Glutamatergic neuron (in vitro differentiated cells): ENCODE measurements around the gene PDE6A. TPM values are rescaled to one million over a fixed set of nuclear protein-coding genes. Genes with fewer than 3 reads are reported as not detected.

ENCODE experiments used
- DNase-seq: peaks from one replicate; pipeline ENCODE4 v3.0.0; 2022
- H3K27ac Mint-ChIP-seq: one replicate; pipeline ENCODE4 v1.8.0; 2020; ENCODE audit warnings: mild to moderate bottlenecking, mixed read lengths, inconsistent platforms; ENCODE audit not compliant: unreplicated experiment
- H3K27me3 Mint-ChIP-seq: one replicate; pipeline ENCODE4 v1.8.0; 2020; ENCODE audit warnings: mild to moderate bottlenecking, moderate library complexity, mixed read lengths, inconsistent platforms; ENCODE audit not compliant: unreplicated experiment
- H3K36me3 Mint-ChIP-seq: one replicate; pipeline ENCODE4 v1.8.0; 2020; ENCODE audit warnings: mild to moderate bottlenecking, mixed read lengths, inconsistent platforms; ENCODE audit not compliant: unreplicated experiment
- H3K4me1 Mint-ChIP-seq: one replicate; pipeline ENCODE4 v1.8.0; 2020; ENCODE audit warnings: mild to moderate bottlenecking, low read depth, mixed read lengths, inconsistent platforms; ENCODE audit not compliant: unreplicated experiment
- H3K4me3 Mint-ChIP-seq: one replicate; pipeline ENCODE4 v1.8.0; 2020; ENCODE audit warnings: mild to moderate bottlenecking, mixed read lengths, inconsistent platforms; ENCODE audit not compliant: unreplicated experiment
- H3K9me3 Mint-ChIP-seq: one replicate; pipeline ENCODE4 v1.8.0; 2020; ENCODE audit warnings: mild to moderate bottlenecking, moderate library complexity, mixed read lengths, inconsistent platforms; ENCODE audit not compliant: unreplicated experiment
- CTCF ChIP-seq: fragments of 200-600 bp; sonication (generic); IDR thresholded peaks from one replicate; pipeline ENCODE4 v1.5.0; 2021; ENCODE audit not compliant: partially characterized antibody, unreplicated experiment
- total RNA-seq: library from RNA; stranded (reverse); fragmentation: NEBNext Ultra II Directional; extraction: Animal tissue kit (Norgen Biotek cat#: 25700); gene quantifications from one replicate; pipeline ENCODE4 v1.2.1, GENCODE V29; 2021; ENCODE audit not compliant: unreplicated experiment

The PDE6A gene
- total RNA-seq, 1 donor from 2014 or later, result not detected

DNA sequence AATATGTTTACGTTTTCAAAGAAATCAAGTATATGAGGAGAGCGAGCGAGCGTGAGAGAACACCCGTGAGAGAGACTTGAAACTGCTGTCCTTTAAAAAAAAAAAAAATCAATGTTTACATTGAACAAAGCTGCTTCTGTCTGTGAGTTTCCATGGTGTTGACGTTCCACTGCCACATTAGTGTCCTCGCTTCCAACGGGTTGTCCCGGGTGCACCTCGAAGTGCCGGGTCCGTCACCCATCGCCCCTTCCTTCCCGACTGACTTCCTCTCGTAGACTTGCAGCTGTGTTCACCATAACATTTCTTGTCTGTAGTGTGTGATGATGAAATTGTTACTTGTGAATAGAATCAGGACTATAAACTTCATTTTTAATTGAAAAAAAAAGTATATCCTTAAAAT is 97.0 kb downstream of the PDE6A start:
- Mint-ChIP-seq H3K4me1 (peaks cover 6% of the 10 kb centered on the region), H3K36me3 (peaks cover 13% of the 10 kb centered on the region), H3K27me3 (no peaks in the 10 kb centered on the region), H3K9me3 (no peaks in the 10 kb centered on the region), H3K4me3 (no peak overlapping the region), H3K27ac (no peak overlapping the region)
- no peak for TF ChIP-seq CTCF
- DNase-seq, result no peak

DNA sequence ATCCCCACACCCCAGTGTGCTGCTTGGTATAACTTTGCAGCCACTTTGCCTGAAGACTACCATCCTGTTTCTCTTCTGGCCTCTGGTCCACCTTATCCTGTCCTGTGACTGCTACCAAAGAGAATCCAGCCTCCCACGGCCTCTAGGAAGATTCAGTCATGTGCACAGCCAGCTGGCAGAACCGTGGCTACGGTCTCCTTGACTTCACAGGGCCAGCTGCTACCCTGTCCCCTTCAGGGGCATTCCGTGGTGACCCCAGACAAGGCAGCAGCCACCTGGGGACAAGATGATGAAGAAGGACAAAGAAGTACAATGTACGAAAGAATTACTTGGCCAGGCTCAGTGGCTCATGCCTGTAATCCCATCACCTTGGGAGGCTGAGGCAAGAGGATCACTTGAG is 98.6 kb downstream of the PDE6A start:
- peaks cover 2% of the 10 kb centered on the region for H3K4me1 Mint-ChIP-seq
- no peak for TF ChIP-seq CTCF
- peaks cover 1% of the 10 kb centered on the region for H3K9me3 Mint-ChIP-seq
- H3K27ac Mint-ChIP-seq, result no peak overlapping the region
- H3K4me3 Mint-ChIP-seq, result no peak overlapping the region
- peaks cover 13% of the 10 kb centered on the region for H3K36me3 Mint-ChIP-seq
- no peak for DNase-seq
- H3K27me3 Mint-ChIP-seq, result no peaks in the 10 kb centered on the region

DNA sequence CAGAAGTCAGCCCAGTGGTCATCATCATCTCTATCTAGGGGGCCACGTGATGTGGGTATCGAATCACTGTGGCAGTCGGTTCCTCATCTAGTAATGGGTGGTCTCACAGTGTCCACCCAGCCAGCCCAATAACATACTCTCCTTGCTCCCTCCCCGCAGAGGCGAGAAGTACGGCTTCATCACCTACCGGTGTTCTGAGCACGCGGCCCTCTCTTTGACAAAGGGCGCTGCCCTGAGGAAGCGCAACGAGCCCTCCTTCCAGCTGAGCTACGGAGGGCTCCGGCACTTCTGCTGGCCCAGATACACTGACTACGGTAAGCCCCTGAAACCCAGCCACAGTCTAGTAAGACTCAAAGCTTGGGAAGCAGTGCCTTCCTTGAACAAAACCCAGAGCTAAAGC is 99.0 kb downstream of the PDE6A start:
- Mint-ChIP-seq H3K27me3 (no peaks in the 10 kb centered on the region), H3K36me3 (peaks cover 13% of the 10 kb centered on the region), H3K4me1 (peaks cover under 1% of the 10 kb centered on the region), H3K27ac (no peak overlapping the region), H3K4me3 (no peak overlapping the region), H3K9me3 (peaks cover 1% of the 10 kb centered on the region)
- TF ChIP-seq CTCF, result no peak
- DNase-seq, result no peak

- Mint-ChIP-seq H3K9me3 (peaks cover 1% of the 10 kb centered on the region), H3K27me3 (peaks cover 2% of the 10 kb centered on the region), H3K27ac (peak overlapping the region; percentile 31), H3K4me3 (no peak overlapping the region), H3K4me1 (no peaks in the 10 kb centered on the region), H3K36me3 (peaks cover 5% of the 10 kb centered on the region)
- DNase-seq, result no peak
- no peak for TF ChIP-seq CTCF
Observed at GRCh38 chr5:149841851-149842793, 102.5 kb downstream of the PDE6A start.

DNA sequence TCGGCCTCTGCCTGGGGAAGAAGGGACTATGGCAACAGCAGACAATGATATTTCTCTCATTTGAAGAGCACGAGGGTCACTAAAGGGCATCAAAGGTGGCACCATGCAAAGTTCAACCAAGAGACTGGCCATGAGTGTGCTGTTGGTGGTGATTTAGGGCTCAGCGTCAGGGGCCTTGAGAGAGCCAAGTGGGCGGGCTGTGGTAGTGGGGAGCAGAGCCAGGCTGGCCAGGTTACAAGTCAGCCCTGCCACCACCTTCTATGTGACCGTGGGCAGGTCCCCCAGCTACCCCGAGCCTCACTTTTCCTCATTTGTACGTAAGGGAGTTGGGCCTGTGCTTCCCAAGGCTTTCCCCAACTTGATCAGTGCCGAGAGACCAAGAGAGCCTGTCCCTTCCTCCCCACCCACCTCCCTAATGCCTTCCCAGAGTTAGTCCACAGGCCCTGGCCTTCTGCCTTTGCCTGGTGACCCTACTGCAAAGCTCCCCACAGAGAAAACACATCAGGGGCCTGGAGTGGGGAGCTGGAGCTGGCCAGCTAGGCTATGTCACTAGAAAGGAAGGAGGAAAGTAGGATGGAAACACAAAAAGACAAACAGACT is 104.3 kb downstream of the PDE6A start:
- Mint-ChIP-seq H3K27ac (no peak overlapping the region), H3K4me3 (no peak overlapping the region), H3K36me3 (peaks cover 5% of the 10 kb centered on the region), H3K4me1 (no peaks in the 10 kb centered on the region), H3K9me3 (peaks cover 1% of the 10 kb centered on the region), H3K27me3 (peaks cover 4% of the 10 kb centered on the region)
- DNase-seq, result no peak
- no peak for TF ChIP-seq CTCF
